Naive thymus-derived CD4-positive, alpha-beta T cell (primary cell): ENCODE data around the gene TRIB2. TPM values are rescaled to one million over a fixed set of nuclear protein-coding genes. Genes with fewer than 3 reads are reported as not detected.
A peak's percentile ranks its signal among the peaks of the same experiment; 100 is the strongest.

ENCODE experiments used
- ATAC-seq: fragments of 150-1000 bp; cut with Tn5 transposase; 2 replicates; pipeline ENCODE4 v1.10.0; 2021; ENCODE audit warnings: mild to moderate bottlenecking, moderate library complexity
- CTCF ChIA-PET: fragments of 350-600 bp; sonication (Branson Sonifier 250); formaldehyde crosslinking; loops from one replicate; lab custom pipeline; 2021; ENCODE audit warnings: antibody characterized with exemption; lab: Charles Lee
- POLR2A ChIA-PET: fragments of 350-600 bp; sonication (Branson Sonifier 250); formaldehyde crosslinking; loops from one replicate; lab custom pipeline; 2021; ENCODE audit warnings: antibody characterized with exemption, inconsistent platforms; lab: Charles Lee
- DNase-seq, 9 donors: peaks; one replicate each; pipeline versions ENCODE4 v3.0.0 to v3.0.0-alpha.2; 2020 to 2022; ENCODE audit warnings: mixed read lengths in 1 of 9
- H3K27ac ChIP-seq: one replicate; pipeline ENCODE4 v1.7.0; 2013; ENCODE audit warnings: mild to moderate bottlenecking, low read depth, low read length, moderate library complexity
- H3K27me3 ChIP-seq, 2 donors: one replicate each; pipeline ENCODE4 v1.7.0; 2013; ENCODE audit warnings: low read length in 2 of 2, mild to moderate bottlenecking in 2 of 2, moderate library complexity in 2 of 2; ENCODE audit not compliant: control insufficient read depth in 2 of 2, insufficient read depth in 2 of 2
- H3K36me3 ChIP-seq, 3 experiments: 1 replicate in 2 of 3; 2 replicates in 1 of 3; pipeline ENCODE4 v1.7.0; 2013; ENCODE audit warnings: low read length in 3 of 3, mild to moderate bottlenecking in 3 of 3, moderate library complexity in 1 of 3; ENCODE audit not compliant: insufficient read depth in 3 of 3, control insufficient read depth in 2 of 3
- H3K4me1 ChIP-seq, 2 donors: one replicate each; pipeline ENCODE4 v1.7.0; 2013; ENCODE audit warnings: low read length in 2 of 2, mild to moderate bottlenecking in 2 of 2, moderate library complexity in 1 of 2; ENCODE audit not compliant: control insufficient read depth in 2 of 2, insufficient read depth in 2 of 2
- H3K4me3 ChIP-seq: 2 replicates; pipeline ENCODE4 v1.7.0; 2013; ENCODE audit warnings: mild to moderate bottlenecking, low read length
- H3K9me3 ChIP-seq, 3 experiments: 1 replicate in 2 of 3; 2 replicates in 1 of 3; pipeline ENCODE4 v1.7.0; 2013; ENCODE audit warnings: low read length in 3 of 3; ENCODE audit not compliant: control insufficient read depth in 2 of 3
- H3K27ac Mint-ChIP-seq, 9 donors: one replicate each; pipeline ENCODE4 v1.8.0; 2020 to 2022; ENCODE audit warnings: mixed read lengths in 9 of 9, mild to moderate bottlenecking in 8 of 9, moderate library complexity in 5 of 9, inconsistent platforms in 2 of 9
- H3K27me3 Mint-ChIP-seq, 5 donors: one replicate each; pipeline ENCODE4 v1.8.0; 2021 to 2022; ENCODE audit warnings: mixed read lengths in 5 of 5, mild to moderate bottlenecking in 1 of 5
- H3K36me3 Mint-ChIP-seq, 5 donors: one replicate each; pipeline ENCODE4 v1.8.0; 2020 to 2022; ENCODE audit warnings: mixed read lengths in 5 of 5, mild to moderate bottlenecking in 3 of 5, inconsistent platforms in 1 of 5
- H3K4me1 Mint-ChIP-seq, 7 donors: one replicate each; pipeline ENCODE4 v1.8.0; 2020 to 2022; ENCODE audit warnings: mixed read lengths in 7 of 7, mild to moderate bottlenecking in 3 of 7, inconsistent platforms in 1 of 7
- H3K4me3 Mint-ChIP-seq, 10 donors: one replicate each; pipeline ENCODE4 v1.8.0; 2020 to 2022; ENCODE audit warnings: mild to moderate bottlenecking in 10 of 10, mixed read lengths in 10 of 10, moderate library complexity in 6 of 10, inconsistent platforms in 2 of 10
- H3K9me3 Mint-ChIP-seq, 11 donors: one replicate each; pipeline ENCODE4 v1.8.0; 2020 to 2022; ENCODE audit warnings: mixed read lengths in 11 of 11, mild to moderate bottlenecking in 4 of 11, inconsistent platforms in 1 of 11, moderate library complexity in 1 of 11
- intact Hi-C, 2 donors: fragments of 100-400 bp; cut with micrococcal nuclease; formaldehyde crosslinking; loops; one replicate each; pipeline ENCODE4 v1.15.1; 2023
- polyA plus RNA-seq, 2 donors: library from polyadenylated mRNA; unstranded; fragments of 300-500 nt; fragmentation: Illumina TruSeq; gene quantifications; one replicate each; pipeline ENCODE4 v1.2.3, GENCODE V29; 2021
- total RNA-seq, 6 experiments: library from RNA in 5 of 6; stranded (reverse) in 5 of 6; gene quantifications; 1 replicate in 5 of 6; 2 replicates in 1 of 6; pipeline ENCODE4 v1.2.3 and lab custom pipeline; 2021 to 2026

Gene TRIB2
- total and polyA plus RNA-seq, 7 experiments from 2014 or later, result 41.3 to 125 (median 90.7) TPM

DNA sequence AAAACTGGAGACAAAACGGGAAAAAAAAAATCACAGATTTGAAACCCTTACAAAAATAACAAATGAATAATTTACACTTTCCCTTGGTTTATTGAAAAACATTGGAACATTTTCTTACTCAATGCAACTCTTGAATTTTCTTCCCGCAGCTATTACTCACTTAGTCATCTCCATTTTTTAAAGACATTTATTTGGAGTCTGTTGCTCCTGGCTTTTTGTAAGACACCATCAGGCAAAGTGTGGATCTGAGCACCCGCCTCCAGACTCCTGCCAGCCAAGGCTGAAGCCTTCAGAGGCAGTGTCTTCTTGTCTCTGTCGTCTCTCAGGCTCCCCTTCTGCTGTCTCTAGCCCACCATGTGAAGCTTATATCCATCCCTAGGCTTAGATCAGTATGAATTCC, 46.2 kb downstream of the TRIB2 start:
- no peak overlapping the region for H3K27ac ChIP-seq
- no peak for DNase-seq
- H3K27me3 Mint-ChIP-seq, result peaks cover 3 to 36% (median 5%) of the 10 kb centered on the region in 5 donors
- POLR2A ChIA-PET, result no interaction called here
- H3K9me3 ChIP-seq, result peaks cover 0 to 5% (median 0%) of the 10 kb centered on the region in 3 experiments
- peaks cover 0 to 6% of the 10 kb centered on the region in 2 donors for H3K4me1 ChIP-seq
- CTCF ChIA-PET, result interaction anchor here (0.7 kb wide), 1 partner anchor 11 kb away, joined by 4 read pairs; no protein-coding TSS in a partner anchor
- no peaks in the 10 kb centered on the region for H3K36me3 Mint-ChIP-seq
- peaks cover 0 to 7% (median 0%) of the 10 kb centered on the region in 11 donors for H3K9me3 Mint-ChIP-seq
- no peak overlapping the region for H3K4me3 Mint-ChIP-seq
- H3K27ac Mint-ChIP-seq, result peak overlapping the region in 1 of 9 donors; percentile 81
- ATAC-seq, result no peak
- H3K4me3 ChIP-seq, result no peak overlapping the region
- no peaks in the 10 kb centered on the region for H3K27me3 ChIP-seq
- H3K4me1 Mint-ChIP-seq, result peaks cover 0 to 13% (median 11%) of the 10 kb centered on the region in 7 donors
- H3K36me3 ChIP-seq, result no peaks in the 10 kb centered on the region
- intact Hi-C loops, result no loop called here

- H3K4me1 ChIP-seq, result peaks cover 0 to 6% of the 10 kb centered on the region in 2 donors
- DNase-seq (no peak), ATAC-seq (no peak)
- no peaks in the 10 kb centered on the region for H3K36me3 Mint-ChIP-seq
- H3K27ac ChIP-seq, result no peak overlapping the region
- no peaks in the 10 kb centered on the region for H3K27me3 ChIP-seq
- H3K9me3 Mint-ChIP-seq, result peaks cover 0 to 7% (median 0%) of the 10 kb centered on the region in 11 donors
- peak overlapping the region in 1 of 9 donors; percentile 81 for H3K27ac Mint-ChIP-seq
- peaks cover 3 to 41% (median 10%) of the 10 kb centered on the region in 5 donors for H3K27me3 Mint-ChIP-seq
- peaks cover 0 to 5% (median 0%) of the 10 kb centered on the region in 3 experiments for H3K9me3 ChIP-seq
- H3K36me3 ChIP-seq, result no peaks in the 10 kb centered on the region
- peaks cover 0 to 13% (median 11%) of the 10 kb centered on the region in 7 donors for H3K4me1 Mint-ChIP-seq
- POLR2A ChIA-PET, result no interaction called here
- CTCF ChIA-PET, result interaction anchor here (0.7 kb wide), 1 partner anchor 12 kb away, joined by 4 read pairs; no protein-coding TSS in a partner anchor
- H3K4me3 ChIP-seq, result no peak overlapping the region
- no peak overlapping the region for H3K4me3 Mint-ChIP-seq
- intact Hi-C loops, result no loop called here
These were observed 46.8 kb downstream of the TRIB2 start for GRCh38 chr2:12763486-12763885.

DNA sequence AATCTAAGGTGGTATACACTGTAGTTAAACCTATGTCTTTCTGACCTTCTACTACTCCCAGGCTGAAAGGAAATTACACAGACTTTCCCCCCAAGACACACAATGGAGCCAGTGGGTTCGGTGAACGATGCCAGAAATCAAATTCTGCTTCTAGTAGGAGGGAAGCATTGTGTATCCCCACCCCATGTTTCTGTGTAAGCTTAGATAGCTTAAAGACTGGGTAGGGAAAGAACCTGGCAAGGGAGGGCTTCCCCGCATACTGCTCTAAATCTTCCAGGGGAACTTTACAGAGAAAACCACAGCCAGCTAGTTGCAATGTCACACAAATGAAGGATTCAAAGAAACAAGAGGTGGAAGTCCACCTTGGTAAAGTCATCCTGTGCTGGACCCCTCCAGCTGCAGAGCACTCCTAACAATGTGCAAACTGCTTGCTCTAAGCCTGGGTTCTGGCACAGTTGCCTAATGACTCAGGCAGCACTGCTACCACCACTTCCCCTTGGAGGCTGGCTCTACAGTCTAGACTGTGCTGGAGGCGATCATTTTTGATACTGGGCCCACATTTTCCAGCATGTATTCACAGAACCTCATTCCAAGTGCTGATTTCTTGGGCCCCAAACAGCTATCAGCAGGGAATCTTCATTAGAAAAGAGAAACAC, 47.5 kb downstream of the TRIB2 start:
- Histone ChIP-seq H3K4me3 (no peak overlapping the region), H3K4me1 (peaks cover 0 to 6% of the 10 kb centered on the region in 2 donors), H3K36me3 (no peaks in the 10 kb centered on the region), H3K27ac (no peak overlapping the region), H3K27me3 (no peaks in the 10 kb centered on the region), H3K9me3 (peaks cover 0 to 5% (median 0%) of the 10 kb centered on the region in 3 experiments)
- H3K27me3 Mint-ChIP-seq, result peaks cover 4 to 44% (median 15%) of the 10 kb centered on the region in 5 donors
- CTCF ChIA-PET, result no interaction called here
- H3K9me3 Mint-ChIP-seq, result peaks cover 0 to 7% (median 0%) of the 10 kb centered on the region in 11 donors
- DNase-seq, result no peak
- peaks cover 0 to 13% (median 11%) of the 10 kb centered on the region in 7 donors for H3K4me1 Mint-ChIP-seq
- no peak overlapping the region for H3K27ac Mint-ChIP-seq
- intact Hi-C loops, result no loop called here
- no peaks in the 10 kb centered on the region for H3K36me3 Mint-ChIP-seq
- POLR2A ChIA-PET, result interaction anchor here (0.7 kb wide), 1 partner anchor 9 kb away, joined by 3 read pairs; no protein-coding TSS in a partner anchor
- H3K4me3 Mint-ChIP-seq, result no peak overlapping the region
- ATAC-seq, result no peak

DNA sequence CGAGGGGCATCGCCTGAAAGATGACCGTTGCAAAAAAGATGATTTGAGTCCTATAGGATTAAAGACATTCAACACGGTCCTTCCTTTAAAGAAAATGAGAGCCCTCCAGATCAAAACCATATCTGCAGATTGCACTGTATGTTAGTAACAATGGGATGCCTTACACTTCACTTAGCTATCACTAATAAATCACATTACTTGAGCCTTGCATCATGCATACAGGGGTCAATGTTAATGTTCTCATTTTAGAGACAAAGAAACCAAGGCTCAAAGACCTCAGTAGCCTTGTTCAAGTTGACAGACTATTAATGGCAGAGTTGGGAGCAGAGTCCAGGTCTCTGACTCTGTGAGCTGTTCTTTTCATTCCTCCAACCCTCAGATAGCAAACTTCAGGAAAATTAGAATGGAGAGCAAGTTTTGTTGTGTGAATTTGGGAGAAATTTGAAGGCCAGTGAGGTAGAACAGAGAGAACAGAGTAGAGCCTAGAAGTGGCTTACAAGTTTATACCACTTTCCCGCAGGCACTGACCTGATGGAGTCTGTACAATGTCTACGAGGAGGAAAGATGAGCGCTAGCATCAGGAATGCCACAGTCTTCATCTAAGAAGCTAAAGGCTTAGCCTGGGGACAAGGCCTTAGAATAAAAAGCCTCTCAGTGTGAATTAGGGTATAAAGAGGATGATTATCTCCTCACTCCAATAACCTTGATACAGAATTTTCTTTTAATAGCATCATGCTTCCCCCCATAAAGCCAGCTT, 48.3 kb downstream of the TRIB2 start:
- peaks cover 0 to 5% (median 0%) of the 10 kb centered on the region in 3 experiments for H3K9me3 ChIP-seq
- H3K4me1 ChIP-seq, result peaks cover 0 to 6% of the 10 kb centered on the region in 2 donors
- no peaks in the 10 kb centered on the region for H3K36me3 ChIP-seq
- no peak overlapping the region for H3K27ac Mint-ChIP-seq
- H3K9me3 Mint-ChIP-seq, result peaks cover 0 to 7% (median 0%) of the 10 kb centered on the region in 11 donors
- ATAC-seq (no peak), DNase-seq (no peak)
- no peak overlapping the region for H3K4me3 Mint-ChIP-seq
- ChIA-PET CTCF (no interaction called here), POLR2A (interaction anchor here (0.7 kb wide), 1 partner anchor 8 kb away, joined by 3 read pairs; no protein-coding TSS in a partner anchor)
- no peaks in the 10 kb centered on the region for H3K27me3 ChIP-seq
- H3K4me3 ChIP-seq, result no peak overlapping the region
- H3K4me1 Mint-ChIP-seq, result peaks cover 4 to 18% (median 12%) of the 10 kb centered on the region in 7 donors
- peaks cover 12 to 52% (median 23%) of the 10 kb centered on the region in 5 donors for H3K27me3 Mint-ChIP-seq
- intact Hi-C loops, result no loop called here
- peaks cover 0 to 3% (median 0%) of the 10 kb centered on the region in 5 donors for H3K36me3 Mint-ChIP-seq
- H3K27ac ChIP-seq, result no peak overlapping the region

GRCh38 chr2:12766421-12766879, 49.7 kb downstream of the TRIB2 start:
- Mint-ChIP-seq H3K9me3 (peaks cover 0 to 7% (median 0%) of the 10 kb centered on the region in 11 donors), H3K27ac (no peak overlapping the region), H3K27me3 (peaks cover 16 to 52% (median 28%) of the 10 kb centered on the region in 5 donors), H3K4me1 (peaks cover 0 to 6% (median 4%) of the 10 kb centered on the region in 7 donors), H3K36me3 (peaks cover 0 to 3% (median 0%) of the 10 kb centered on the region in 5 donors), H3K4me3 (no peak overlapping the region)
- POLR2A ChIA-PET, result no interaction called here
- CTCF ChIA-PET, result no interaction called here
- Histone ChIP-seq H3K27ac (no peak overlapping the region), H3K27me3 (no peaks in the 10 kb centered on the region), H3K4me1 (no peaks in the 10 kb centered on the region), H3K9me3 (peaks cover 0 to 5% (median 0%) of the 10 kb centered on the region in 3 experiments), H3K4me3 (no peak overlapping the region), H3K36me3 (no peaks in the 10 kb centered on the region)
- no peak for ATAC-seq
- intact Hi-C loops, result no loop called here
- DNase-seq, result no peak

DNA sequence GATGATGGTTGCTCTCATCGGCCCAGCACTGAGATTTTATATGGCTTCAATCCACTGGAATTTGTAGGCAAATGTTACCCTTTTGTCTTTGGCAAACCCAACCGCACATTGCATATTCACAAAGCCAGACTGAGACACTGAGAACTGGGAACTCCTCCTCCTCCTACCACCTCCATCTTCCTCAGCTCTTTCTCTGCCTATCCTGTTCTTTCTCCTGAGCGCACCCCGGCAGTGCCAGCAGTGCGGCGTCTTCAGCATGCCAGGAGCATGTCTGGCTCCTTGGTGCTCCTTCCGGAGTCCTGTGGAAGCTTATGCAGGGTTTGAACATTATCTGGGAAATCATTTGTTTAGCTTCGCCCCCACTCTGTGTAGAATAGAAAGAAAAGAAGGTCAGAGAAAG, 50.8 kb downstream of the TRIB2 start:
- peaks cover 0 to 5% (median 4%) of the 10 kb centered on the region in 7 donors for H3K4me1 Mint-ChIP-seq
- no peak for ATAC-seq
- Histone ChIP-seq H3K9me3 (peaks cover 0 to 5% (median 0%) of the 10 kb centered on the region in 3 experiments), H3K4me1 (no peaks in the 10 kb centered on the region), H3K4me3 (no peak overlapping the region), H3K27me3 (no peaks in the 10 kb centered on the region), H3K36me3 (no peaks in the 10 kb centered on the region), H3K27ac (no peak overlapping the region)
- ChIA-PET POLR2A (interaction anchor here (0.6 kb wide), 1 partner anchor 103 kb away, joined by 3 read pairs; no protein-coding TSS in a partner anchor), CTCF (no interaction called here)
- H3K4me3 Mint-ChIP-seq, result no peak overlapping the region
- intact Hi-C loops, result no loop called here
- peaks cover 23 to 49% (median 29%) of the 10 kb centered on the region in 5 donors for H3K27me3 Mint-ChIP-seq
- H3K36me3 Mint-ChIP-seq, result peaks cover 0 to 3% (median 0%) of the 10 kb centered on the region in 5 donors
- DNase-seq, result no peak
- H3K9me3 Mint-ChIP-seq, result peaks cover 0 to 7% (median 0%) of the 10 kb centered on the region in 11 donors
- H3K27ac Mint-ChIP-seq, result no peak overlapping the region
